Parathyroid adenoma (tissue), 2 donors: ENCODE measurements around the gene UNC13D.

Experiments used
- H2AFZ ChIP-seq: fragments of 300-600 bp; sonication (generic); one replicate; pipeline ENCODE4 v1.7.0; 2017; ENCODE audit warnings: antibody characterized with exemption, mild to moderate bottlenecking
- H3K27ac ChIP-seq: fragments of 300-600 bp; sonication (generic); one replicate; pipeline ENCODE4 v1.7.0; 2017
- H3K27me3 ChIP-seq: fragments of 300-600 bp; sonication (generic); one replicate; pipeline ENCODE4 v1.7.0; 2017; ENCODE audit warnings: low read length; ENCODE audit not compliant: control insufficient read depth, insufficient read depth
- H3K36me3 ChIP-seq: fragments of 300-600 bp; sonication (generic); one replicate; pipeline ENCODE4 v1.7.0; 2017; ENCODE audit warnings: low read length; ENCODE audit not compliant: control insufficient read depth, insufficient read depth
- H3K4me1 ChIP-seq: fragments of 300-600 bp; sonication (generic); one replicate; pipeline ENCODE4 v1.7.0; 2017; ENCODE audit warnings: control low read depth
- H3K4me2 ChIP-seq: fragments of 300-600 bp; sonication (generic); one replicate; pipeline ENCODE4 v1.7.0; 2017; ENCODE audit warnings: low read length
- H3K4me3 ChIP-seq: fragments of 300-600 bp; sonication (generic); one replicate; pipeline ENCODE4 v1.7.0; 2017; ENCODE audit warnings: low read depth, low read length
- H3K79me2 ChIP-seq: fragments of 300-600 bp; sonication (generic); one replicate; pipeline ENCODE4 v1.7.0; 2017; ENCODE audit warnings: control low read depth
- H3K9ac ChIP-seq: fragments of 300-600 bp; sonication (generic); one replicate; pipeline ENCODE4 v1.7.0; 2017; ENCODE audit warnings: mild to moderate bottlenecking
- H3K9me3 ChIP-seq: fragments of 300-600 bp; sonication (generic); one replicate; pipeline ENCODE4 v1.7.0; 2017; ENCODE audit warnings: low read length; ENCODE audit not compliant: control insufficient read depth
- CTCF ChIP-seq: fragments of 300-600 bp; sonication (generic); IDR thresholded peaks from one replicate; pipeline ENCODE4 v1.7.0; 2017; ENCODE audit warnings: antibody characterized with exemption, mild to moderate bottlenecking
- donor health status: primary hyperparathyroidism.

Gene UNC13D

GRCh38 chr17:75793460-75793859 is 50.7 kb downstream of the UNC13D start:
- H3K27me3 ChIP-seq = no peaks in the 10 kb centered on the region
- no peak for TF ChIP-seq CTCF
- H3K4me2 ChIP-seq = no peak overlapping the region
- H3K36me3 ChIP-seq = no peaks in the 10 kb centered on the region
- no peak overlapping the region for H2AFZ ChIP-seq
- no peaks in the 10 kb centered on the region for H3K4me1 ChIP-seq
- no peak overlapping the region for H3K9ac ChIP-seq
- H3K79me2 ChIP-seq = peaks cover 86% of the 10 kb centered on the region
- H3K4me3 ChIP-seq = no peak overlapping the region
- H3K9me3 ChIP-seq = no peaks in the 10 kb centered on the region
- no peak overlapping the region for H3K27ac ChIP-seq

DNA sequence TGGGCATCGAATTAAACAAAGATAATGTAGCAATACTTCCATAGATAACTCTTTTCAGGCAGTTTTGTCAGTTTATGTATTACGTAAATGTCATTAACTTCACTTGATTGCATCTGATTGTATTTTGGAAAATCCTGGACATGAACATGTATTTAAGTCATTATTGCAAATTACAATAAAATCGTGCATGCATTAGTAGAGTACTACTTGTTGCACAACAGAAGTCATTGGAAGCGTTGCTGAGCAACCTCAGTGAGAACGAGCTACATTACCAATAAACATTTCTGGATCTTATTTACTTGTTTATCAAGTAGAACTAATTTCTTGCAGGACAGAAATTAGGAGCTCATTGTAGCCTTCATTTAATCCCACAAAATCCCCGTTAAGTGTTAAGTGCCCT is 53.0 kb downstream of the UNC13D start:
- no peak overlapping the region for H3K4me2 ChIP-seq
- H3K79me2 ChIP-seq = peaks cover 81% of the 10 kb centered on the region
- no peak overlapping the region for H2AFZ ChIP-seq
- no peaks in the 10 kb centered on the region for H3K27me3 ChIP-seq
- H3K4me3 ChIP-seq = no peak overlapping the region
- H3K36me3 ChIP-seq = no peaks in the 10 kb centered on the region
- H3K4me1 ChIP-seq = peaks cover 8% of the 10 kb centered on the region
- no peak for TF ChIP-seq CTCF
- H3K9me3 ChIP-seq = no peaks in the 10 kb centered on the region
- no peak overlapping the region for H3K27ac ChIP-seq
- no peak overlapping the region for H3K9ac ChIP-seq

GRCh38 chr17:75785016-75785890 is 59.0 kb downstream of the UNC13D start:
- H3K27me3 ChIP-seq = no peaks in the 10 kb centered on the region
- TF ChIP-seq CTCF = no peak
- H3K4me1 ChIP-seq = peaks cover 24% of the 10 kb centered on the region
- H3K79me2 ChIP-seq = peaks cover 28% of the 10 kb centered on the region
- H3K9me3 ChIP-seq = no peaks in the 10 kb centered on the region
- peak overlapping the region; percentile 98 for H3K27ac ChIP-seq
- H3K4me3 ChIP-seq = peak overlapping the region; percentile 82
- no peaks in the 10 kb centered on the region for H3K36me3 ChIP-seq
- peak overlapping the region; percentile 64 for H3K9ac ChIP-seq
- H3K4me2 ChIP-seq = peak overlapping the region; percentile 87
- H2AFZ ChIP-seq = peak overlapping the region; percentile 83

GRCh38 chr17:75784473-75785015 is 59.7 kb downstream of the UNC13D start, which contains the start of gene UNK:
Gene UNK (plus strand): TSS chr17:75784806. CDS start chr17:75784881, 75 bp downstream.
- Histone ChIP-seq H3K27me3 (no peaks in the 10 kb centered on the region), H3K9ac (peak within 1 kb of the TSS; percentile 64), H3K79me2 (peaks cover 22% of the 10 kb centered on the region), H2AFZ (peak within 1 kb of the TSS; percentile 83), H3K27ac (peak within 1 kb of the TSS; percentile 98), H3K36me3 (no peaks in the 10 kb centered on the region), H3K9me3 (no peaks in the 10 kb centered on the region), H3K4me3 (peak within 1 kb of the TSS; percentile 82), H3K4me2 (peak within 1 kb of the TSS; percentile 96), H3K4me1 (peaks cover 24% of the 10 kb centered on the region)
- TF ChIP-seq CTCF = no peak
